HL-60 (cell line): Measurements from ENCODE around the gene ZBTB12.

Experiments
- POLR2AphosphoS5 ChIP-seq: IDR thresholded peaks from 2 replicates; pipeline ENCODE4 v1.6.1; 2012; ENCODE audit warnings: low read depth
- SPI1 ChIP-seq: IDR thresholded peaks from 2 replicates; pipeline ENCODE4 v1.6.1; 2012; ENCODE audit warnings: low read depth, mild to moderate bottlenecking, borderline replicate concordance
- TF ChIP-seq, protein P1 (sequence below): IDR thresholded peaks from one replicate; pipeline ENCODE4 v1.5.1; 2011; ENCODE audit warnings: low read length, control low read depth, inconsistent platforms; ENCODE audit not compliant: insufficient read depth
- TF ChIP-seq, protein P2 (sequence below): IDR thresholded peaks from 2 replicates; pipeline ENCODE4 v1.6.1; 2012; ENCODE audit warnings: low read depth; ENCODE audit not compliant: insufficient replicate concordance

- TF ChIP-seq, protein P1, sequence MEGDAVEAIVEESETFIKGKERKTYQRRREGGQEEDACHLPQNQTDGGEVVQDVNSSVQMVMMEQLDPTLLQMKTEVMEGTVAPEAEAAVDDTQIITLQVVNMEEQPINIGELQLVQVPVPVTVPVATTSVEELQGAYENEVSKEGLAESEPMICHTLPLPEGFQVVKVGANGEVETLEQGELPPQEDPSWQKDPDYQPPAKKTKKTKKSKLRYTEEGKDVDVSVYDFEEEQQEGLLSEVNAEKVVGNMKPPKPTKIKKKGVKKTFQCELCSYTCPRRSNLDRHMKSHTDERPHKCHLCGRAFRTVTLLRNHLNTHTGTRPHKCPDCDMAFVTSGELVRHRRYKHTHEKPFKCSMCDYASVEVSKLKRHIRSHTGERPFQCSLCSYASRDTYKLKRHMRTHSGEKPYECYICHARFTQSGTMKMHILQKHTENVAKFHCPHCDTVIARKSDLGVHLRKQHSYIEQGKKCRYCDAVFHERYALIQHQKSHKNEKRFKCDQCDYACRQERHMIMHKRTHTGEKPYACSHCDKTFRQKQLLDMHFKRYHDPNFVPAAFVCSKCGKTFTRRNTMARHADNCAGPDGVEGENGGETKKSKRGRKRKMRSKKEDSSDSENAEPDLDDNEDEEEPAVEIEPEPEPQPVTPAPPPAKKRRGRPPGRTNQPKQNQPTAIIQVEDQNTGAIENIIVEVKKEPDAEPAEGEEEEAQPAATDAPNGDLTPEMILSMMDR = no peak
- TF ChIP-seq, protein P2, sequence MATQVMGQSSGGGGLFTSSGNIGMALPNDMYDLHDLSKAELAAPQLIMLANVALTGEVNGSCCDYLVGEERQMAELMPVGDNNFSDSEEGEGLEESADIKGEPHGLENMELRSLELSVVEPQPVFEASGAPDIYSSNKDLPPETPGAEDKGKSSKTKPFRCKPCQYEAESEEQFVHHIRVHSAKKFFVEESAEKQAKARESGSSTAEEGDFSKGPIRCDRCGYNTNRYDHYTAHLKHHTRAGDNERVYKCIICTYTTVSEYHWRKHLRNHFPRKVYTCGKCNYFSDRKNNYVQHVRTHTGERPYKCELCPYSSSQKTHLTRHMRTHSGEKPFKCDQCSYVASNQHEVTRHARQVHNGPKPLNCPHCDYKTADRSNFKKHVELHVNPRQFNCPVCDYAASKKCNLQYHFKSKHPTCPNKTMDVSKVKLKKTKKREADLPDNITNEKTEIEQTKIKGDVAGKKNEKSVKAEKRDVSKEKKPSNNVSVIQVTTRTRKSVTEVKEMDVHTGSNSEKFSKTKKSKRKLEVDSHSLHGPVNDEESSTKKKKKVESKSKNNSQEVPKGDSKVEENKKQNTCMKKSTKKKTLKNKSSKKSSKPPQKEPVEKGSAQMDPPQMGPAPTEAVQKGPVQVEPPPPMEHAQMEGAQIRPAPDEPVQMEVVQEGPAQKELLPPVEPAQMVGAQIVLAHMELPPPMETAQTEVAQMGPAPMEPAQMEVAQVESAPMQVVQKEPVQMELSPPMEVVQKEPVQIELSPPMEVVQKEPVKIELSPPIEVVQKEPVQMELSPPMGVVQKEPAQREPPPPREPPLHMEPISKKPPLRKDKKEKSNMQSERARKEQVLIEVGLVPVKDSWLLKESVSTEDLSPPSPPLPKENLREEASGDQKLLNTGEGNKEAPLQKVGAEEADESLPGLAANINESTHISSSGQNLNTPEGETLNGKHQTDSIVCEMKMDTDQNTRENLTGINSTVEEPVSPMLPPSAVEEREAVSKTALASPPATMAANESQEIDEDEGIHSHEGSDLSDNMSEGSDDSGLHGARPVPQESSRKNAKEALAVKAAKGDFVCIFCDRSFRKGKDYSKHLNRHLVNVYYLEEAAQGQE = no peak
- TF ChIP-seq POLR2AphosphoS5 = no peak
- TF ChIP-seq SPI1 = no peak
Measured at GRCh38 chr6:31940256-31940664, 38.4 kb upstream of the ZBTB12 start.
